ENCODE data around the gene ABCG1.

Gene ABCG1

GRCh38 chr21:42298237-42298636 lies 79.3 kb downstream of the ABCG1 start:
- H3K4me2 ChIP-seq (ENCODE audit: low read length) = no peak overlapping the region
- no peaks in the 10 kb centered on the region for H3K9me3 ChIP-seq (ENCODE audit: control insufficient read depth, low read length)
- H3K27me3 ChIP-seq (ENCODE audit: control insufficient read depth, insufficient read depth, low read length) = no peaks in the 10 kb centered on the region
- H3K27ac ChIP-seq = no peak overlapping the region
- no peak overlapping the region for H2AFZ ChIP-seq
- no peak for TF ChIP-seq CTCF (IDR thresholded peaks at IDR 0.05)
- H3K4me1 ChIP-seq = no peaks in the 10 kb centered on the region
- no peak overlapping the region for H3K4me3 ChIP-seq (ENCODE audit: low read depth, low read length)
- no peak overlapping the region for H3K9ac ChIP-seq
- no peaks in the 10 kb centered on the region for H3K79me2 ChIP-seq
- no peaks in the 10 kb centered on the region for H3K36me3 ChIP-seq (ENCODE audit: control insufficient read depth, insufficient read depth, low read length)

GRCh38 chr21:42298657-42299056 lies 79.7 kb downstream of the ABCG1 start:
- no peaks in the 10 kb centered on the region for H3K79me2 ChIP-seq
- H3K9ac ChIP-seq = no peak overlapping the region
- H2AFZ ChIP-seq = no peak overlapping the region
- no peaks in the 10 kb centered on the region for H3K9me3 ChIP-seq (ENCODE audit: control insufficient read depth, low read length)
- TF ChIP-seq CTCF (IDR thresholded peaks at IDR 0.05) = no peak
- H3K36me3 ChIP-seq (ENCODE audit: control insufficient read depth, insufficient read depth, low read length) = no peaks in the 10 kb centered on the region
- H3K27ac ChIP-seq = no peak overlapping the region
- no peak overlapping the region for H3K4me3 ChIP-seq (ENCODE audit: low read depth, low read length)
- no peaks in the 10 kb centered on the region for H3K4me1 ChIP-seq
- H3K27me3 ChIP-seq (ENCODE audit: control insufficient read depth, insufficient read depth, low read length) = no peaks in the 10 kb centered on the region
- H3K4me2 ChIP-seq (ENCODE audit: low read length) = no peak overlapping the region

GRCh38 chr21:42299324-42300044 lies 80.5 kb downstream of the ABCG1 start:
- Histone ChIP-seq H3K4me1 (no peaks in the 10 kb centered on the region), H3K4me3 (ENCODE audit: low read depth, low read length) (no peak overlapping the region), H3K27ac (no peak overlapping the region), H3K79me2 (no peaks in the 10 kb centered on the region), H3K4me2 (ENCODE audit: low read length) (no peak overlapping the region), H3K27me3 (ENCODE audit: control insufficient read depth, insufficient read depth, low read length) (no peaks in the 10 kb centered on the region), H3K9me3 (ENCODE audit: control insufficient read depth, low read length) (no peaks in the 10 kb centered on the region), H3K9ac (no peak overlapping the region), H3K36me3 (ENCODE audit: control insufficient read depth, insufficient read depth, low read length) (no peaks in the 10 kb centered on the region), H2AFZ (no peak overlapping the region)
- no peak for TF ChIP-seq CTCF (IDR thresholded peaks at IDR 0.05)

- Histone ChIP-seq H3K4me3 (ENCODE audit: low read depth, low read length) (no peak overlapping the region), H2AFZ (no peak overlapping the region), H3K79me2 (no peaks in the 10 kb centered on the region), H3K27me3 (ENCODE audit: control insufficient read depth, insufficient read depth, low read length) (no peaks in the 10 kb centered on the region), H3K4me2 (ENCODE audit: low read length) (no peak overlapping the region), H3K36me3 (ENCODE audit: control insufficient read depth, insufficient read depth, low read length) (no peaks in the 10 kb centered on the region), H3K4me1 (no peaks in the 10 kb centered on the region), H3K9ac (no peak overlapping the region), H3K27ac (no peak overlapping the region), H3K9me3 (ENCODE audit: control insufficient read depth, low read length) (no peaks in the 10 kb centered on the region)
- no peak for TF ChIP-seq CTCF (IDR thresholded peaks at IDR 0.05)
Measured at GRCh38 chr21:42300045-42300583, 81.2 kb downstream of the ABCG1 start.

- H3K4me2 ChIP-seq (ENCODE audit: low read length) = no peak overlapping the region
- no peak overlapping the region for H2AFZ ChIP-seq
- no peaks in the 10 kb centered on the region for H3K9me3 ChIP-seq (ENCODE audit: control insufficient read depth, low read length)
- H3K36me3 ChIP-seq (ENCODE audit: control insufficient read depth, insufficient read depth, low read length) = no peaks in the 10 kb centered on the region
- H3K9ac ChIP-seq = no peak overlapping the region
- no peaks in the 10 kb centered on the region for H3K79me2 ChIP-seq
- no peak for TF ChIP-seq CTCF (IDR thresholded peaks at IDR 0.05)
- peak overlapping the region; percentile 63 for H3K27ac ChIP-seq
- no peaks in the 10 kb centered on the region for H3K27me3 ChIP-seq (ENCODE audit: control insufficient read depth, insufficient read depth, low read length)
- H3K4me1 ChIP-seq = no peaks in the 10 kb centered on the region
- no peak overlapping the region for H3K4me3 ChIP-seq (ENCODE audit: low read depth, low read length)
Measured at GRCh38 chr21:42300956-42301355, 82.0 kb downstream of the ABCG1 start.

All from parathyroid adenoma (tissue), 2 donors.